Thymus (tissue), 11 donors: ENCODE measurements around the gene PAQR5. TPM values are rescaled to one million over a fixed set of nuclear protein-coding genes. Genes with fewer than 3 reads are reported as not detected.
"Not testable (repeated sequence)": the region's sequence is repeated elsewhere in the genome, so short reads cannot be mapped to it uniquely, and the experiment has no call there.

Source experiments
- DNase-seq, 9 donors: peaks; one replicate each; pipeline ENCODE4 v3.0.0-alpha.2; 2013; ENCODE audit warnings: low spot score in 9 of 9, low read depth in 6 of 9, missing footprints in 1 of 9
- H3K27ac ChIP-seq, 2 donors: one replicate each; pipeline ENCODE4 v1.5.1; 2013; ENCODE audit warnings: control low read depth in 1 of 2, low read depth in 1 of 2, low read length in 1 of 2, mild to moderate bottlenecking in 1 of 2, moderate library complexity in 1 of 2
- H3K27me3 ChIP-seq, 2 donors: one replicate each; pipeline ENCODE4 v1.5.1; 2013; ENCODE audit warnings: low read length in 1 of 2; ENCODE audit not compliant: control insufficient read depth in 2 of 2, insufficient read depth in 1 of 2
- H3K36me3 ChIP-seq, 2 donors: one replicate each; pipeline ENCODE4 v1.5.1; 2013; ENCODE audit warnings: low read length in 1 of 2, mild to moderate bottlenecking in 1 of 2, moderate library complexity in 1 of 2; ENCODE audit not compliant: control insufficient read depth in 2 of 2, insufficient read depth in 2 of 2
- H3K4me1 ChIP-seq, 2 donors: one replicate each; pipeline ENCODE4 v1.5.1; 2013; ENCODE audit warnings: low read length in 2 of 2; ENCODE audit not compliant: control insufficient read depth in 2 of 2, insufficient read depth in 2 of 2
- H3K4me3 ChIP-seq, 2 donors: one replicate each; pipeline ENCODE4 v1.5.1; 2013; ENCODE audit warnings: low read length in 2 of 2, control low read depth in 1 of 2, mild to moderate bottlenecking in 1 of 2
- H3K9me3 ChIP-seq, 2 donors: one replicate each; pipeline ENCODE4 v1.5.1; 2013; ENCODE audit warnings: low read length in 1 of 2, mild to moderate bottlenecking in 1 of 2; ENCODE audit not compliant: control insufficient read depth in 2 of 2, insufficient read depth in 1 of 2
- WGBS: extraction: QIAGEN DNeasy Blood & Tissue Kit; methylation state at CpG from one replicate; pipeline ENCODE4 v1.1.7; 2013; 5-methylcytosine and 5-hydroxymethylcytosine counted together
- polyA plus RNA-seq: library from polyadenylated mRNA; stranded (reverse); fragments of 200-250 nt; gene quantifications from one replicate; pipeline ENCODE4 v1.2.3, GENCODE V29; 2013
- total RNA-seq: library from RNA; stranded (reverse); fragments of 120-200 nt; gene quantifications from one replicate; pipeline ENCODE4 v1.2.4, GENCODE V29; 2013
- donor health status: healthy.

The PAQR5 gene
- total and polyA plus RNA-seq, 2 donors, result 0.14 to 0.25 TPM

GRCh38 chr15:69377216-69377970, 78.7 kb downstream of the PAQR5 start:
- H3K9me3 ChIP-seq, result no peaks in the 10 kb centered on the region
- H3K4me1 ChIP-seq, result no peaks in the 10 kb centered on the region
- H3K27me3 ChIP-seq, result no peaks in the 10 kb centered on the region
- no peak overlapping the region for H3K4me3 ChIP-seq
- 96% methylated on average over 8 of the region's 8 CpGs for whole genome bisulfite sequencing
- no peak overlapping the region for H3K27ac ChIP-seq
- DNase-seq, result no peak
- no peaks in the 10 kb centered on the region for H3K36me3 ChIP-seq

- no peak for DNase-seq
- 83% methylated on average over 9 of the region's 9 CpGs for WGBS
These were observed 81.5 kb downstream of the PAQR5 start for GRCh38 chr15:69380100-69380725.

GRCh38 chr15:69380726-69381105, 82.0 kb downstream of the PAQR5 start:
- WGBS, result over 99% methylated on average over 10 of the region's 10 CpGs

More at GRCh38 chr15:69380100-69380725, 81.5 kb downstream of the PAQR5 start:
- no peak overlapping the region for H3K4me3 ChIP-seq
- no peak overlapping the region for H3K27ac ChIP-seq
- H3K4me1 ChIP-seq, result no peaks in the 10 kb centered on the region
- H3K36me3 ChIP-seq, result no peaks in the 10 kb centered on the region
- H3K9me3 ChIP-seq, result no peaks in the 10 kb centered on the region
- no peaks in the 10 kb centered on the region for H3K27me3 ChIP-seq

GRCh38 chr15:69382176-69382575, 83.5 kb downstream of the PAQR5 start:
- not testable (repeated sequence) for H3K27me3 ChIP-seq, H3K36me3 ChIP-seq, H3K4me1 ChIP-seq, H3K4me3 ChIP-seq, H3K9me3 ChIP-seq, DNase-seq, H3K27ac ChIP-seq
- WGBS, result 96% methylated on average over 10 of the region's 10 CpGs

More at GRCh38 chr15:69380726-69381105, 82.0 kb downstream of the PAQR5 start:
- H3K36me3 ChIP-seq, result no peaks in the 10 kb centered on the region
- H3K4me3 ChIP-seq, result no peak overlapping the region
- H3K4me1 ChIP-seq, result no peaks in the 10 kb centered on the region
- H3K9me3 ChIP-seq, result no peaks in the 10 kb centered on the region
- no peak overlapping the region for H3K27ac ChIP-seq
- no peaks in the 10 kb centered on the region for H3K27me3 ChIP-seq
- DNase-seq, result no peak

GRCh38 chr15:69384066-69384465, 85.4 kb downstream of the PAQR5 start:
- not testable (repeated sequence) for H3K4me1 ChIP-seq, H3K9me3 ChIP-seq, H3K4me3 ChIP-seq, DNase-seq, H3K27me3 ChIP-seq, H3K36me3 ChIP-seq, H3K27ac ChIP-seq
- 97% methylated on average over 17 of the region's 18 CpGs for WGBS

GRCh38 chr15:69384626-69385598, 86.2 kb downstream of the PAQR5 start:
- Histone ChIP-seq H3K27me3 (no peaks in the 10 kb centered on the region), H3K4me1 (no peaks in the 10 kb centered on the region), H3K27ac (no peak overlapping the region), H3K36me3 (no peaks in the 10 kb centered on the region), H3K4me3 (no peak overlapping the region), H3K9me3 (no peaks in the 10 kb centered on the region)
- 97% methylated on average over 12 of the region's 12 CpGs for WGBS
- DNase-seq, result no peak

- 98% methylated on average over 2 of the region's 2 CpGs for WGBS
- no peak overlapping the region for H3K27ac ChIP-seq
- H3K4me3 ChIP-seq, result no peak overlapping the region
- H3K9me3 ChIP-seq, result no peaks in the 10 kb centered on the region
- no peaks in the 10 kb centered on the region for H3K36me3 ChIP-seq
- no peak for DNase-seq
- no peaks in the 10 kb centered on the region for H3K4me1 ChIP-seq
- H3K27me3 ChIP-seq, result no peaks in the 10 kb centered on the region
These were observed 87.1 kb downstream of the PAQR5 start for GRCh38 chr15:69385831-69386230.

GRCh38 chr15:69386284-69386683, 87.6 kb downstream of the PAQR5 start:
- H3K4me3 ChIP-seq, result no peak overlapping the region
- WGBS, result 94% methylated on average over 7 of the region's 7 CpGs
- H3K27ac ChIP-seq, result no peak overlapping the region
- H3K9me3 ChIP-seq, result no peaks in the 10 kb centered on the region
- no peaks in the 10 kb centered on the region for H3K27me3 ChIP-seq
- no peak for DNase-seq
- no peaks in the 10 kb centered on the region for H3K4me1 ChIP-seq
- no peaks in the 10 kb centered on the region for H3K36me3 ChIP-seq

- no peak overlapping the region for H3K4me3 ChIP-seq
- no peaks in the 10 kb centered on the region for H3K36me3 ChIP-seq
- H3K9me3 ChIP-seq, result no peaks in the 10 kb centered on the region
- H3K27ac ChIP-seq, result no peak overlapping the region
- H3K27me3 ChIP-seq, result no peaks in the 10 kb centered on the region
- WGBS, result 84% methylated on average over 6 of the region's 6 CpGs
- no peaks in the 10 kb centered on the region for H3K4me1 ChIP-seq
- no peak for DNase-seq
These were observed 89.6 kb downstream of the PAQR5 start for GRCh38 chr15:69388260-69388705.
